CD4-positive, alpha-beta T cell treated with Interleukin-4 for 1 hour (primary cell): ENCODE results near the gene LMAN1L.

Source experiments
- DNase-seq, 2 donors: peaks; one replicate each; pipeline ENCODE4 v3.0.0-alpha.2; 2020 to 2022

The LMAN1L gene

DNA sequence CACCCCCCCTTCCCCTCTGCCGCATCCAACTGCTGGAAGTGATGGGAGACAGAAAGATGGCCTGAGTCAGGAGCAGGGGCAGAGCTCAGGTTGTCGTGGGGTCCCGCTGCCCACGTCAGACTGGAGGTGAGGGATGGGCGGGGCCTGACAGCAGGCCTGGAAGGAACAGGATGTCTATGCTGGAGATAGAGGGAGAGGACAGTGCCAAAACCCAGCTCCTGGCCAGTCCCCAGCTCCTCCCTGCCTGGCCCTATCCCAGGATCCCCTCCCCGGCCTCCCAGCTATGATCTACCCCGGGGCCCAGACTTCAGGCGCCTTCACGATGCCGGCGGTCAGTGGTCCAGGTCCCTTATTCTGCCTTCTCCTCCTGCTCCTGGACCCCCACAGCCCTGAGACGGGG is at the start of gene LMAN1L:
LMAN1L (plus strand) TSS at position 303 of the 400 bp plus-strand sequence; CDS start at position 323, 20 bp downstream.
- no peak for DNase-seq

DNA sequence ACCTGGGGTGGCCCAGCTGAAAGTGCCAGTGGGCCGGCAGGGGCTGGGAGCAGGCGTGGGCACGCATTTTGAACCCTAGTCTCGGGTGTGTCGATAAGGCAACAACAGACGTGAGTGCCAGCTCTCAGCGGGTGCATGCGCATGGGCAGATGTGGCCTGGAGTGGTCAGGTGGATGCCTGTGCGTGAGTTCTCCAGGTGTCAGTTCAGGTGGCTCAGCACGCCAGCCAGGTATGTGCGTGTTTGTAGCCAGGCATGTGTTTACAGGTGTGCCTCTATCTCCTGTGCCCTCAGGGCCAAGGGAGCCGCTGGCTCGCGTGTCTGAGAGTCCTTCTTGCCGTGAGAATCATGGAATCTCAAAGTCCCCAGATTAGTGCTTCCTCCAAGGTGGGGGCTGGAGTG is 49.2 kb upstream of the LMAN1L start:
- no peak for DNase-seq

DNA sequence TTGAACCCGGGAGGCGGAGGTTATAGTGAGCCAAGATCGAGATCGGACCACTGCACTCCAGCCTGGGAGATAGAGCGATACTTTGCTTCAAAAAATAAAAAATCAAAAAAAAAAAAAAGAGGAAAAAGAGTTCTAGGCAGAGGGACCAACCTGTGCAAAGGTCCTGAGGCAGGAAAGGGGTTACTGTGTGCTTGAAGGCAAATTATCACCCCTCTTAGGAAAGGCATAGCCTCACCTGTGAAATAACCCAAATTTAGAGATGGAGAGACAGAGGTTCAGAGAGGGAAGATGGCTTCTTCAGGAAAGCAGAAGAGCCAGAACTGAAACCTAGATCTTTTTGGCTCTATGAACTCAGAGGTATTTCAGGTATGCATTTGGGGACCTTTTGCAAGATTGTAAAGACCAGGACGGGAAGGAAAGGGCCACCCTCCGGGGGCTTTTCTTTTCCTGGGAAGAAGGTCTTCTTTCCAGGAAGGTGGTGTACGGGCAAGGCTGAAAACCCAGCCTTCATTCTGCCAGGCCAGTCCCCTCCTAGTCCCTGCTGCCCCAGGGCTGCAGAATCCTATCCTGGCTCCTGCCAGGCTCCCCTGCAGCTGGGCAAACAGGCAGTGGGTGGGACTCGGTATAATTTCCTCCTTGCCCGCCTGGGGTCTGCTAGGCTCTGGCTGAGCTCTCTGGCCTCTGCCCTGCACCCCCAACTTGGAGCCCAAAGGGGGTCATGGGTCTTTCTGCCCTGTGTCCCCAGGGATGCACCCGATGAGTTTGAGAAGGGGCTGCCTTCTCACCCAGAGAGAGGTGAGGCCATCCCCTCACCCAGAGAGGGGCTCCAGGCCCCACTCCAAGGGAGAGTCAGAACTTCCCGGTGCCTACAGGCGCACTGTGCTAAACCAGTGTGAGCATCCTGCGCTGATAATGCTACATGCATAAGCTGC is 45.2 kb upstream of the LMAN1L start:
- DNase-seq, result no peak

DNA sequence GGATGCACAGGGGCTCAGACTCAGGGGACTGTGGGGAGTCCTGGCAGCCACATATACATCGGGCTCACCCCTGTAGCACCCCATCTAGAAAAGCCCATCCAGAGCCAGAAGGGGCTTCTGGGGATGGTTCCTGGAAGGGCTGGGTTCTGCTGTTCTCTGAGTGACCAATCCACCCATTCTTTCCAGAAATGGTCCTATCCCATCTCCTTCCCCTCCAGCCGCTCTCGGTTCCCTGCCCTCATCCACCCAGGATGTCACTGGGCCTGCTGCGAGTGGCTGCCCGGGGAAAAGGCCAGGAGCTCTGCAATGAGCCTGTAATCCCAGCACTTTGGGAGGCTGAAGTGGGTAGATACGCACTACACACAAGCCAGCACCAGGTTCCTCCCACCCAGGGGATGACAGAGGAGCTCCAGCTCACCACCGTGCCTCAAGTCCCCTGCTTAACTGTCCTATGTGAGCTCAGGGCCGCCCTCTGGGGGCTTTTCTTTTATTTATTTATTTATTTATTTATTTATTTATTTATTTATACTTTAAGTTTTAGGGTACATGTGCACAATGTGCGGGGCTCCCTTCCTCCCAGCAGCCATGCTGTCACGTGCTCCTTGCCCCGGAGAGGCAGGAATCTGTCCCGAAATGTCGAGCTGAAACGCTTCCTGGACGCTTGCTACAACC is 44.4 kb upstream of the LMAN1L start:
- no peak for DNase-seq

DNA sequence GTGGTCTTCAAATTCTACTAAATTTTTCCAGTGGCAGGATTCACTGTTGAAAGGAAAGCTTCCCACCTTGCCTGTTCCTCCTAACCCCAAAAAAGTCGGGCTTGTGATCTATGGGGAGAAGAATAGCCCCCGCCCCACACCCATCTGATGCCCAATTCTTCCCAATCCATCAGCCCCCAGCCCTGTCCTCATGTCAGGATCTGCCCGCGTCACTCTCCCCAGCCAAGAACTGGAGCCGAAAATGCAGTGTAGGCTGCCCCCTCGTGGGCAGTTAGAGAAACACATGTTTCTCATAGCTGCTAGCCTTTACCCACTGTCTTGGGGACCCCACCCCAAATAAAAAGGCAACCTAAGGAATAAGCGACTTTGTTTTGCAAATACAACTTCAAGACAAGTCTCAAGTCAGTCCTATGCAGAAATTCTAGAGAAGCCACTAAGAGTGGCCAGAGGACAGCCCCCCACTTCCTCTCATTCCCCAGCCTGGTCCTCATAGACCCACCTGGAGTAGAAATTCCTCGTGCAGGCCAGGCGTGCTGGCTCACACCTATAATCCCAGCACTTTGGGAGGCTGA is 43.8 kb upstream of the LMAN1L start:
- DNase-seq, result peak; percentile 67 to 72

DNA sequence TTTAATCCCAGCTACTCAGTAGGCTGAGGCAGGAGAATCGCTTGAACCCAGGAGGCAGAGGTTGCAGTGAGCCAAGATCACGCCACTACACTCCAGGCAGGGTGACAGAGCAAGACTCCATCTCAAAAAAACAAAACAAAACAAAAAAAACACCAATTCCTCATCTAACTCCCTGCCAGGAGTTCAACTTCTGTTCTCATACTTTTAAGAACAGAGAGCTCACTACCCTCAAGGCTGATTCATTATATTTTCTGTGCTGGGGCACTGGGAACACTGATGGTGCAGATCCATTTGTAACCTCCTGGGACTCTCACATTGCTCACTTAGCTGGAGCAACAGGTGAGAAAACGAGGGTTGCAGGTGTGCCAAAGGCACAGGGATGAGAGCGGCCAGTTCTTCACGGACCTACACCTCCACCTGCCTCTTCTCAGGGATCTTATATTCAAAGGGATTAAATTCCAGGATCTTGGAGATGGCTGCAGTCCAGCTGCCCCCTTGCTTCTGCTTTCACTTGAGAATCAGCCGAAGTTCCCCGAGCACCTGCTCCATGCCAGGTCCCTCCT is 43.1 kb upstream of the LMAN1L start:
- no peak for DNase-seq

DNA sequence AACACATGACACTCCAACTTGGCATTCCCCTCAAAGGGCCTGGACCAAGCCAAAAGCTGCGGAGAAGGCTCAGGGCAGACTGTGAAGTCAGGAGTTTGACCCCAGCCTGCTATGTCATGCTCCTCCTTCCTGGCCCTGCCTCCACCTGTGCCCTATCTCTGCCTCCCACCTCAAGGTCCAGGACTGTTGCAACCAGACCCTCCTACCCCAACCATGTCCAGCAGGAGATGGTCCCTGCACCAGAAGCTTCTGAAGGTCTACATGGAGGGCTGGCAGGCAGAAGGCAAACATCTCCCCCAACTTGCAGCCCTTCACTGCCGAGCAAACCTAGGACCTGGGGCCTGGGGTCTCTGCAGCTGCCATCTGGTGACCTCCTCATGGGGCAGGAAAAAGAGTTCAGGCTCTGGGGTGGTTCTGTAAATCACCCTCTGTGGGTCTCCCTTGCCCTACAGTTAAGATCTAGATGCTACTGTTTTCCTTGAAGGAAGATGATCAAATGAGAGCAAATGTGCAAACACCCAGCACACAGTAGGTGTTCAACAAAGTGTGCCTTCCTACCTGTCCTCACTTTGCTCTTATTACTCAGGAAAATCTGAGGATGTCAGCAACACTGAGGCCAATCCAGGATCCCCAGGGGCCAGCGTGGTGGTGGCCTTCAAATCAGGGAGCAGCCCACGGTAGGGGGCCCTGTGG is 42.3 kb upstream of the LMAN1L start:
- no peak for DNase-seq

DNA sequence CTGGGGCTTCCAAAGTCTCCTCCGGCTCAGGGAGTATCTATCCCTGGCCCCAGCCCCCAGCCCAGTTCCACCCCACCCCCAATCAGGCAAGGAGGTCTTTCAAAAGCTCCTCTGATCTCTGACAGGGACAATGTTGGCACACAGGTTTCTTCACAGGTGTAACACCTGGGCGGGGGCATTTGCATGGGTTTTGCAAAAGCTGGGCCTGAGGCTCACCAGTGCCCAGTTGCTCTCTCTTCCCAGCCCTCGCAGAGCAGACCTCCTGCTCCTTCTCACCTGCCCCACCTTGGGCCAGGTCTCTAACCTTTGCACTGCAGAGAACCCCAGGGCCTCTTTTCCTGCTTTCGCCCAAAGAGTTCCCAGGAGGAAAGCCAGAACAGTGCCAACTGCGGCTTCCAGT is 39.3 kb upstream of the LMAN1L start:
- DNase-seq, result no peak

DNA sequence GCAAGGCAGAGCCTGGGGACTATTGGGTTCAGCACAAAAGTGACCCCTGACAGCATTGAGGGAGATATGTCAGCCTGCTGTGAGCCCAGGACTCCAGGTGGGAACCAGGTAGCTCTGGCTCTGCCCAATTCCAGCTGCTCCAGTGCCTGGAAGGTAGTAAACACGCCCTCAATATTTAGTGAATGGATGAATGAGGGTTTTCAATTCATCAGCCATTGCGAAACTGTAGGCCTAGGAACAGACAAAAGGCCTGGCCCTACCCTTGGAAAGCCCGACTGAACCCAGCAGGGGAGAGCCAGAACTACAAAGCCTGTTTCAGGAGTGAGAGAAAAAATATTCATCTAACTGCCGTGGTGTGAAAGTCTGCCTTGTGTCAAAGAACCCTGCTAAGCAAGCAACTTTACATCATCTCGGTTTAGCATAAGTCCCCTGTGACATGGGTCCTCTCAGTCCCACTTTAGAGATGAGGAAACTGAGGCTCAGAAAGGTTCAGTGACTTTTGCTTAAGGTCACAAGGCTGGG is 38.8 kb upstream of the LMAN1L start:
- DNase-seq, result no peak

DNA sequence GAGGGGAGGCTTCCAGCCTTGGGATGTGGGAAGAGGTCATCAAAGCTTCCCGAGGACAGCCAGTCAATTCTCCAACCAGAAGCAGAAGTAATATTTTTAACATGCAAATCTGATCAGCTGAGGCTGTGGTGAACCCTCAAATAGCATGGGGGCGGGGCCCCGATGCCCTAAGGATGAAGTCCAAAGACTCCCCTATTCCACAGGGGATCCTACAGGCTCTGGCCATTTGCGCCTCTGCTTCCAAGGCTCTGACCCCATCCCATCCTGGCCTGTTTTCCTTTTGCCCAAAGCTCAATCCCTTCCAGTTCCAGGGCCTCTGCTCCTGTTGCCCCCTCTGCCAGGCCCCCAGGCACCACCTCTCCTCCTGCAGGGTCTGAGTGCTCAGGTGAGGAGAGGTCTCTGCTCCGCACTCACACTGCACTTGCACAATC is 37.5 kb upstream of the LMAN1L start:
- peak in 1 of 2 donors; percentile 27 for DNase-seq

DNA sequence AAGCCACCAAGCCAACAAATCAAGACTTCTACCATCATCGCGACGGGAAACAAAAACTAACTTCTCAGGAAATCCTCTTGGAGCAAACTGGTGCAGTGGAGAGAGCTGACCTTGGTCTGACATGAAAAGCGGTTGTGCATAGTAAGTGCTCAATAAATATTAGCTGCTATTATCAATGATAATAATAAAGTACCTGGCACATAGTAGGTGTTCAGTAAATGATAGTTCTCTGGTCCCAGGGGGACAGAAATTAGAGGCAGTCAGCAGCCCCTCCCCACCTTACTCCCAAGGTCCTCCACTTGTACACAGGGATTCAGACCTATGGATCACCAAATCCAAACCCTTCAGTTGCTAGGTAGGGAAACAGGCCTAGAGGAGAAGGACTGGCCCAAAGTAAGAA is 36.7 kb upstream of the LMAN1L start:
- DNase-seq, result no peak

DNA sequence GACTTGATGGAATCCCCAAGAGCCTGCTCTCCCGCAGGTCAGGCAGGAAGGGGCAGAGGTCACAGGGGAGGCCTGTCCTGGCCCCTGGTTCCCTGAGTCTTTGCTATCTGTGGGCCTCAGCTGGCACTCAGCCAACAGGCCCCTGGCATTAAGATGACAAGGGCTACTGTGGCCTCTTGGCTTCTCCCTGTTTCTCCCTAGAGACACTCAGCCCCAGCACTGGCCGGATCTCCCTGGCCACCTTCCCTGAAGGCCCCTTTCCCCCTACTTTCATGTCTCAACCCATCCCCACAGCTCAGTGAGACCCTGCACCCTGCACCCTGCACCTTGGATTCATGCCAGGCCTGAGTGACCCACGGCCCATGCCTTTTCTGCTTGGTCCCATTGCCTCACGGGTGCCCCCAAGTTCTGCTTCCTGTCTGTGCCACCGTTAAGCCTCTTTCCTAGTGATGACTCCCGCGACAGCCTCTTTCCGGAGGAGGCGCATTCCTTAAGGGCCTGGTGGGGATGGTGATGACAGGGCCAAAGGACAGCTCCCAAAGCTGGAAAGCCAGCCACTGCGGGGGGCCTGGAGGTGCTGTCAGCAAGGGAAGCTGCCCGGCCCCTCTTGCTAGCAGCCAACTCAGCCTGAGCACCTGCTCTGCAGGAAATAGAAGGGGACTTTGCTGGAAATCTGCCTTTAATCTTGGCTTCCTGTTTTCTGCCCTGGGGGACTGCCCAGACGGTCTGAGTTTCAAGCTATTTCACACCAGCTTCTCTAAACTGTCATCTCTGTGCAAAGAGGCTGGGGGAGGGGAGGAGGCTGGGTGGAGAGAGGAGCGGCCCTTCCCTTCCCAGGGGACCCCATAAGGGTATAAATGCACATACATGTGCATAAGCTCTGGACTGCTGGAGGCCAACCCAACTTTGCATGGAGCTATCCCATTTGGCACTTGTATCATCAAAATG is 35.5 kb upstream of the LMAN1L start:
- peak; percentile 87 to 88 for DNase-seq

DNA sequence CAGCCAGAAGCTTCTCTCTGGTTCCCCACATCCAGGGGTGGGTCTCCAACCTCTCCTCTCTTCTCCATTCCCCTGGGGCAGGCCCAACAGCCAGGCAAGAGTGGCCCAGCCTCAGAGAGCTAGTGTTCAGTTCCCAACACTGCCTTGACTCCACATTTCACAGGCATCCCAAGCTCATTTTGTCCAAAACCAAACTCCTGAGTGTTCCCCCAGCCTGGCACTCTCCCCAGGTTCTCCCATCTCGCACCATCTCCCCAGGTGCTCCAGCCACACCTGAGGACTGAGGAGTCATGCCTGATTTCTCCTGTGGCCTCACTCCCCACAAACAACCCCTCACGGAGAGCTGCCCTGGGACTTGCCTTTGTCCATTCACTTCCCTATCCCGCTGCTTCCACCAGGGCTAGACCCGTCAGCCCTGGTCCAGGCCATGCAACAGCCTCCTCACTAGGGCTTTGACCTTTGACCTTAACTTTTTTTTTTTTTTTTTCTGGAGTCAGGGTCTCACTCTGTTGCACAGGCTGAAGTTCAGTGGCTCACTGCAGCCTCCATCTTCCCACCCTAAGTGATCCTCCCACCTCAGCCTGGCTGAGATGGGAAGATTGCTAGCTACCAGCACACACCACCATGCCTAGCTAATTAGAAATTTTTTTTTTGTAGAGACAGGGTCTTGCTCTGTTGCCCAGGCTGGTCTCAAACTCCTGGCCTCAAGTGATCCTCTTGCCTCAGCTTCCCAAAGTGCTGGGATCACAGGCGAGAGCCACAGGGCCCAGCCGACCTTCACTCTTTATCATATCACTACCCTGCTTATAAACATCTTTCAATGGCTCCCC is 34.7 kb upstream of the LMAN1L start:
- no peak for DNase-seq

DNA sequence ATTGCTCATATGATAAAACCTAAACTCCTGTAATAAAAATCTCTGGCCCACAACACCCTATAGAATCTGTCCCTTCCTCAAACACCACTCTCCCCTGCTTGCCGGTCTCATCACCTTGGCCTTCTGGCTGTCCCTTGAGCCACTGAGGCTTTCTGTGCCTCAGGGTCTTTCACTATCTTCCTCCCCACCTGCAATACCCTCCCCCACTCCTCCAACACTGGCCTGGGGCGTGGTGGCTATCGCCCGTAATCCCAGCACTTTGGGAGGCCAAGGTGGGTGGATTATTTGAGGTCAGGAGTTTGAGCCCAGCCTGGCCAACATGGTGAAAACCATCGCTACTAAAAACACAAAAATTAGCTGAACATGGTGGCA is 34.0 kb upstream of the LMAN1L start:
- no peak for DNase-seq

DNA sequence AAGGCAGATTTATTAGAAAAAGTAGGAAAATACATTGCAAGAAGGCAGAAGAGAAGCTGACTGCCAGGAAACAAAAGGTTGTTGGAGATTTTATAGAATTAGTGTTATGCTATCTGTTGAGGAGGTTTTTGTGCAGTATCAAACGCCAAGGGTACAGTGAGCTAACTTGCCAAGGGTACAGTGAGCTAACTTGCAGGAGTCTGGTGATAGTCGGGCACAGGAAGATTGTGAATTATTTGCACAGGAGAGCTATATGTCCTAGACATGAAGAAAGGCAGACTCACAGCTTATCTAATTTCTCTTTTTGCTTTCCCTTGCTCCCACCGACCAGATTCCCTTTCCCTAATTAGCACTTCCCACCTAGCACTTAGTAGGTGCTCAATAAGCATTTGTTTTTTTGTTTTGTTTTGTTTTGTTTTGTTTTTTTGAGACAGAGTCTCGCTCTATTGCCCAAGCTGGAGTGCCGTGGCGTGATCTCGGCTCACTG is 33.4 kb upstream of the LMAN1L start:
- DNase-seq, result no peak

DNA sequence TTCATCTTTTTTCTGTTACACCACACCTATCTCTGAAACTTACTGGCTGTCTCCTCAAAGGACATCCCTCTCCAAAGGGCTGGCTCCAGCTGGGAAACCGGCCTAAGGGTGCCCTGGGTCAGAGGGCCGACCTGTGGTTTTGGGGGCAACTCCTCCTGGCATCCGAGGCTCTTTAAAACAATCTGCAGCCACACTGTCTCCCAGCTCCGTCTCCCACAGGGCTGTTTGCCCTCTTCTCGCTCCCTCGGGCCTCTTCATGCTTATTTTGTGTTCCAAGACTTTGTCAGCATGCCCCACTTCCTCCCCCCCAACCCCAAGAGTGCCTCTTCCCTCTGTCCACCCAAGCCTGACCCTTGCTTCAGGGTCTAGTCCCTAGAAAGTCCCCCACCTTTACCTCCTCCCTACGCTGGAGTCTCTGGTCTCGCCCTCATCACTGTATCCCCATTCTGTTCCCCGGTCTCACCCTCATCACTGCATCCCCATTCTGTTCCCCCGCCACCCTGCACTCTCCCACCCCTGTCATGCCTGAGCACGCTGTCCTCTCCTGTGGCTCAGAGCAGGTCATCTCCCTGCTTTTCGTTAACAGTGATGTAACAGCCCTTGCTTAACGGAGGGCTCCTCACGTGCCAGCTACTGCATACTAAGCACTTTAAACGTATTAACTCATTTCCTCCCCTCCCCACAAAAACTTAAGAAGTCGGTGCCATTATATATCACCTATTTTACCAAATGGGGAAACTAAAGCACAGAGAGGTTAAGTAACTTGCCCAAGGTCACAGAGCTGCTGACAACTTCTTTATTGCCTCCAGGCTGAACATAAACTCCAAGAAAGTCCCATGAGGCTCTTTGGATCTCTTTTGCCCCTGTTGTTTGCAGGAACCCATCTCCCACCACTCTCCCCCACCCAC is 31.9 kb upstream of the LMAN1L start:
- peak; percentile 75 to 78 for DNase-seq

DNA sequence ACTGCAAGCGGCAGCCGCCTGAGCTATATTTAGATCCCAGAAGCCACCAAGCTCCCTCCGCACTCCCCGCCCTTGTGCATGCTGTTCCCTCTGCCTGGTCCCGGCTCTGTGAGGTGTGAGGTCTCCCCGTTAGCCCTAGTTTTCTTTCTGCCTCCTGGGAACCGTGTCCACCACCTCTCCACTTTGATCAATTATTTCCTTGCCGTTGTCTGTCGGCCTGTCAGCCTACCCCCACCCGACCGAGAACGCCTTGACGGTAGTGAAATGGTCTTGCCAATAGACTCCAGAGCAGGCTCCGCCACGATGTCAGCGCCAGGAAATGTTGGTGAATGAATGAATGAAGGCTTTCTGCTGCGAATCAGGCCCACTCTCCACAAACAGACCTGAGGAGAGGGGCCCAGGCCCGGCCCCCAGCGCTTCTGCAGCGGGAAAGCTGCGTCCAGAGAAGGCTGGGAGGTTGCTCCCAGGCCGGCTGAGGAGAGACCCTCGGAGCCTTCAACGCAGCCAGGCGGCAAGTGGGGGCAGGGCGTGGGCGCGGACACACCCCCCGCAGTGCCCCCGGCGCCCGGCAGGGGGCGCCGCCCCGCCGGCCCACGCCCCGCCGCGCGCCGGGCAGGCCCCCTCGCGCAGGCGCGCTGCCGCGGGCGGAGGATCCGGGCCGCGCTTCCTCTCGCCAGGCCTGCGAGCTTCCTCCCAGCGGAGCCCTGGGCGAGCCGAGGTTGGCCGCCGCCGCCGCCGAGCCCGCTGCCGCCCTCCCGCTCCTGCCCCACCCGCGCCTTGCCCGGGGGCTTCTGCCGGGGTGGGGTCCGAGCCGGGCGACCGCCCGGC is 31.0 kb upstream of the LMAN1L start, which contains the start of gene CSK:
CSK (plus strand) TSS at position 650 of the 828 bp plus-strand sequence. CDS start 16,218 bp downstream, outside the sequence.
- DNase-seq, result peak; percentile 80 to 83
